Hepatocyte (in vitro differentiated cells): ENCODE results near the gene FAM210A. TPM values are rescaled to one million over a fixed set of nuclear protein-coding genes. Genes with fewer than 3 reads are reported as not detected.

Experiments
- DNase-seq: peaks from one replicate; pipeline ENCODE4 v3.0.0-alpha.2; 2016; ENCODE audit warnings: low spot score
- H2AFZ ChIP-seq: fragments of 200-600 bp; sonication (generic); 2 replicates; pipeline ENCODE4 v1.6.0; 2016; ENCODE audit warnings: antibody characterized with exemption, mild to moderate bottlenecking
- H3K27ac ChIP-seq: fragments of 200-600 bp; sonication (generic); 2 replicates; pipeline ENCODE4 v1.5.1; 2016; ENCODE audit warnings: mild to moderate bottlenecking
- H3K27me3 ChIP-seq: fragments of 200-600 bp; sonication (generic); 2 replicates; pipeline ENCODE4 v1.6.1; 2016
- H3K36me3 ChIP-seq: fragments of 200-600 bp; sonication (generic); replicated peaks from 2 replicates; pipeline ENCODE4 v1.5.1; 2016; ENCODE audit warnings: low read depth; ENCODE audit not compliant: insufficient read depth
- H3K4me1 ChIP-seq: fragments of 200-600 bp; sonication (generic); 2 replicates; pipeline ENCODE4 v1.5.1; 2016; ENCODE audit warnings: mild to moderate bottlenecking, moderate library complexity; ENCODE audit not compliant: insufficient read depth
- H3K4me2 ChIP-seq: fragments of 200-600 bp; sonication (generic); 2 replicates; pipeline ENCODE4 v1.6.0; 2016
- H3K4me3 ChIP-seq: fragments of 200-600 bp; sonication (generic); 2 replicates; pipeline ENCODE4 v1.5.1; 2016; ENCODE audit warnings: mild to moderate bottlenecking
- H3K79me2 ChIP-seq: fragments of 200-600 bp; sonication (generic); 2 replicates; pipeline ENCODE4 v1.6.0; 2017; ENCODE audit warnings: mild to moderate bottlenecking
- H3K9me2 ChIP-seq: fragments of 200-600 bp; sonication (generic); replicated peaks from 2 replicates; pipeline ENCODE4 v1.6.0; 2017; ENCODE audit warnings: mild to moderate bottlenecking; ENCODE audit not compliant: insufficient read depth
- H3K9me3 ChIP-seq: fragments of 200-600 bp; sonication (generic); 2 replicates; pipeline ENCODE4 v1.5.1; 2016; ENCODE audit warnings: low read depth, mild to moderate bottlenecking
- H4K20me1 ChIP-seq: fragments of 200-600 bp; sonication (generic); 2 replicates; pipeline ENCODE4 v1.6.0; 2016; ENCODE audit warnings: mild to moderate bottlenecking; ENCODE audit not compliant: insufficient read depth, poor library complexity, severe bottlenecking
- EZH2 ChIP-seq: fragments of 200-600 bp; sonication (generic); IDR thresholded peaks from 2 replicates; pipeline ENCODE4 v1.6.1; 2016; ENCODE audit warnings: antibody characterized with exemption, mild to moderate bottlenecking, borderline replicate concordance
- EZH2phosphoT487 ChIP-seq: fragments of 200-600 bp; sonication (generic); IDR thresholded peaks from one replicate; pipeline ENCODE4 v1.6.1; 2018; ENCODE audit warnings: antibody characterized with exemption, mild to moderate bottlenecking, low read depth, moderate library complexity; ENCODE audit not compliant: unreplicated experiment, severe bottlenecking
- WGBS: methylation state at CpG from one replicate; pipeline ENCODE4 v1.1.6; 2016; ENCODE audit warnings: low lambda C conversion rate; ENCODE audit errors: missing lambda C conversion rate; 5-methylcytosine and 5-hydroxymethylcytosine counted together
- polyA plus RNA-seq: library from polyadenylated mRNA; unstranded; fragments of >200 nt; fragmentation: Nextera tagmentation; extraction: Ambion mirVana; gene quantifications from 2 replicates; pipeline ENCODE4 v1.2.1, GENCODE V29; 2016
- total RNA-seq: library from RNA; depleted of rRNA; stranded (reverse); fragments of >200 nt; gene quantifications from 2 replicates; pipeline ENCODE4 v1.2.3, GENCODE V29; 2014
- TF ChIP-seq, protein P1 (sequence below): fragments of 200-600 bp; sonication (generic); IDR thresholded peaks from 2 replicates; pipeline ENCODE4 v1.5.1; 2016; ENCODE audit warnings: antibody characterized with exemption, mild to moderate bottlenecking; ENCODE audit not compliant: poor library complexity

The FAM210A gene
- total and polyA plus RNA-seq, 2 experiments from 2014 or later = 13.9 to 20.6 TPM

GRCh38 chr18:13688191-13689136 is 37.9 kb downstream of the FAM210A start:
- no peaks in the 10 kb centered on the region for H3K9me2 ChIP-seq
- no peak overlapping the region for H3K4me2 ChIP-seq
- H3K36me3 ChIP-seq = no peaks in the 10 kb centered on the region
- H2AFZ ChIP-seq = no peak overlapping the region
- H3K9me3 ChIP-seq = no peaks in the 10 kb centered on the region
- no peak for TF ChIP-seq EZH2phosphoT487
- TF ChIP-seq EZH2 = no peak
- TF ChIP-seq, protein P1, sequence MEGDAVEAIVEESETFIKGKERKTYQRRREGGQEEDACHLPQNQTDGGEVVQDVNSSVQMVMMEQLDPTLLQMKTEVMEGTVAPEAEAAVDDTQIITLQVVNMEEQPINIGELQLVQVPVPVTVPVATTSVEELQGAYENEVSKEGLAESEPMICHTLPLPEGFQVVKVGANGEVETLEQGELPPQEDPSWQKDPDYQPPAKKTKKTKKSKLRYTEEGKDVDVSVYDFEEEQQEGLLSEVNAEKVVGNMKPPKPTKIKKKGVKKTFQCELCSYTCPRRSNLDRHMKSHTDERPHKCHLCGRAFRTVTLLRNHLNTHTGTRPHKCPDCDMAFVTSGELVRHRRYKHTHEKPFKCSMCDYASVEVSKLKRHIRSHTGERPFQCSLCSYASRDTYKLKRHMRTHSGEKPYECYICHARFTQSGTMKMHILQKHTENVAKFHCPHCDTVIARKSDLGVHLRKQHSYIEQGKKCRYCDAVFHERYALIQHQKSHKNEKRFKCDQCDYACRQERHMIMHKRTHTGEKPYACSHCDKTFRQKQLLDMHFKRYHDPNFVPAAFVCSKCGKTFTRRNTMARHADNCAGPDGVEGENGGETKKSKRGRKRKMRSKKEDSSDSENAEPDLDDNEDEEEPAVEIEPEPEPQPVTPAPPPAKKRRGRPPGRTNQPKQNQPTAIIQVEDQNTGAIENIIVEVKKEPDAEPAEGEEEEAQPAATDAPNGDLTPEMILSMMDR = no peak
- H3K79me2 ChIP-seq = peaks cover 72% of the 10 kb centered on the region
- H3K4me3 ChIP-seq = no peak overlapping the region
- no peak overlapping the region for H3K27ac ChIP-seq
- DNase-seq = no peak
- 93% methylated on average over 21 of the region's 21 CpGs for WGBS
- no peaks in the 10 kb centered on the region for H3K4me1 ChIP-seq
- H4K20me1 ChIP-seq = no peaks in the 10 kb centered on the region
- no peaks in the 10 kb centered on the region for H3K27me3 ChIP-seq

DNA sequence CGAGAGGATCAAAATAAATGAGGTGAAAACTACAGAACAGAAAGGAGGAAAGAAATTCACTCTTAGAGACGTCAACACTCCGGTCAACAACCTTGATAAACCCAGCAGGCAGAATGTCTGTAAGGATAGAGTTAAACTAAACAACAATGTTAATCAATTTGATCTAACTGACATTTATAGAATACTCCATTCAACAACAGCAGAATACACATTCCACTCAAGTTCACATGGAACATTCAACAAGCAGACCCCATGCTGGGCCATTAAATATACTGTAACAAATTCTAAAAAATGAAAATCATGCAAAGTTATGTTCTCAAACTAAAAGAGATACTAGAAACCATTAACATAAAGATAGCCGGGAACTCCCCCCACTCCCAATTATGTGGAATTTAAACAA is 41.8 kb downstream of the FAM210A start:
- H3K4me3 ChIP-seq = no peak overlapping the region
- no peaks in the 10 kb centered on the region for H3K27me3 ChIP-seq
- no peaks in the 10 kb centered on the region for H3K4me1 ChIP-seq
- H3K4me2 ChIP-seq = no peak overlapping the region
- no peak overlapping the region for H3K27ac ChIP-seq
- H2AFZ ChIP-seq = no peak overlapping the region
- peaks cover 59% of the 10 kb centered on the region for H3K79me2 ChIP-seq
- no peak for DNase-seq
- no peaks in the 10 kb centered on the region for H3K9me2 ChIP-seq
- 79% methylated on average over 4 of the region's 4 CpGs for WGBS
- no peaks in the 10 kb centered on the region for H4K20me1 ChIP-seq
- H3K36me3 ChIP-seq = no peaks in the 10 kb centered on the region
- H3K9me3 ChIP-seq = no peaks in the 10 kb centered on the region
- TF ChIP-seq EZH2 = no peak
- TF ChIP-seq EZH2phosphoT487 = no peak
- TF ChIP-seq, protein P1 = no peak

DNA sequence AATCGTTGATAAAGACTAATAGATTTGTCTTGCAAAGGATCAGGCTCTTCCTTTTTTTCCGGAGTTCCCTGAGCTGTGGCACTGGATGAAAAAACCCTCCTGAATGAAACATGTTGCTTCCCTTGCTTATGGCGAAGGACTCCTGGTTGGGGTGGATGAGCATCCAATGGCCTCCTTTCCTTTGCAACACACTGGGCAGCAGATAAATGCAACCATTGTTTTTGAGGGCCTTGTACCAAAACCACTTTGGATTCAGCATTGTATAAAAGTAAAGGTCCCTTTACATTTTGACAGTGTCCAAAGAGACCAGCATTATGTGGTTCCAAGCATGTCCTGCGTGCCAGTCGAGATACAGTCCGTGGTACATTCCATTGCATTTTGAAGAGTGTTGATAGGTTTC is 44.7 kb downstream of the FAM210A start:
- TF ChIP-seq EZH2phosphoT487 (no peak), EZH2 (no peak)
- TF ChIP-seq, protein P1 = no peak
- H3K9me2 ChIP-seq = no peaks in the 10 kb centered on the region
- H3K4me2 ChIP-seq = no peak overlapping the region
- WGBS = 98% methylated on average over 6 of the region's 6 CpGs
- no peaks in the 10 kb centered on the region for H3K27me3 ChIP-seq
- peaks cover 38% of the 10 kb centered on the region for H3K79me2 ChIP-seq
- H2AFZ ChIP-seq = no peak overlapping the region
- H4K20me1 ChIP-seq = no peaks in the 10 kb centered on the region
- H3K36me3 ChIP-seq = no peaks in the 10 kb centered on the region
- DNase-seq = no peak
- no peak overlapping the region for H3K4me3 ChIP-seq
- H3K27ac ChIP-seq = no peak overlapping the region
- H3K9me3 ChIP-seq = no peaks in the 10 kb centered on the region
- no peaks in the 10 kb centered on the region for H3K4me1 ChIP-seq
